GM21367 (cell line): ENCODE results near the gene PLEKHA1.

Experiments
- ATAC-seq: cut with Tn5 transposase; IDR thresholded peaks from one replicate; pipeline ENCODE4 v1.9.1; 2021; ENCODE audit not compliant: unreplicated experiment

PLEKHA1 gene

DNA sequence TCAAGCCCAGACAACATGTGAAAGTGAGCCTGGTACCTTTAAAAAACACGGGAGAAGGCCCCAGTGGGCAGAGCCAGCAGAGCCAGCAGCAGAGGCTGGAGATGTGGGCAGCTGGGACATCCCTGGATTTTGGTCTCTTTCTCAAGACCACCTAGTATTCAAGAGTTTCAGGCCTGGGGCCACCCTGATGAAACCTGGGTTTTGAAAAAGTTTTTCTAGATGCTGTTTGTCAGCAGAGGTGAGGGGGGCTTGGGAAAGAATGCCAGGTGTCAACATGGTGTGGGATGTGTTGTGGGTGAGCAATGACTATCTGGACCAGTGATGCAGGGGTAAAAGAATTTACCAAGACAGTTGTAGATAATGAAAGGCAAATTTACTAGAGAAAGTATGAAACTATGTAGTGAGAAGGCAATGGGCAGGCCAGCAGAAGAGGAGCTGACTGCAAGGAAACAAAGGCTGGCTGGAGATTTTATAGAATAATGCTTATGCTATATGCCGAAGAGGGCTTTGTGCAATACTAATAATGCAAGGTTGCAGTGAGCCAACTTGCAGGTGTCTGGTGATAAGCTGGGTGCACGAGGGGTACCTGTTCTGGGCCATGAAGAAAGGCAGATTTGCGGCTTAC is 28.1 kb upstream of the PLEKHA1 start:
- ATAC-seq: no peak

DNA sequence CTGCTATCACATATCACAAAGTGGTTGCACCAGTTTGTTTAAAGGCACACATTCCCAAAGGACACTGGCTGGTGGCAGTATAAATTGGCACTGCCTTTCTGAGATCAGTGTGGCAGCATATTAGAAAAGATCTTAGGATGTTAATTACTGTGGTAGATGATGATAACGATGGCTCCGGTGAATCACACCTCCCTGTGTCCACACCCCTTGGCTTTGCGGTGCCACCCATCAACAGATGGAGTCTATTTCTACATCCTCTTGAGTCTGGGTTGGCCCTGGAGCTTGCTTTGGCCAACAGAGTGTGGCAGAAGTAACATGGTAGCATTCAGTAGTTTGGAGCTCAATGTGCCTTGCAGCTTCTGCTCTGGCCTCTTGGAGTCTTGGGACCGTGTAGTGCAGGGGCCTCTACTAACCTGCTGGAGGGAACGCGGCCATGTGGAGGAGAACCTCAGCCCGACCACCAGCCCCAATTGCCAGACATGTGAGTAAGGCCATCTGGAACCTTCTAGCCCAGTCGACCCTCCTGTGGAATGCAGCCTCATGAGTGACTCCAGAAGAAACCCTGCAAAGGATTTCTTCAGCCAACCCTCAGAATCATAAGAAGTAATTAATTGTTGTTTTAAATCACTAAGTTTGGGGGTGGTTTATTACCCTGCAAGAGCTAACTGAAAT is 27.2 kb upstream of the PLEKHA1 start:
- no peak for ATAC-seq

DNA sequence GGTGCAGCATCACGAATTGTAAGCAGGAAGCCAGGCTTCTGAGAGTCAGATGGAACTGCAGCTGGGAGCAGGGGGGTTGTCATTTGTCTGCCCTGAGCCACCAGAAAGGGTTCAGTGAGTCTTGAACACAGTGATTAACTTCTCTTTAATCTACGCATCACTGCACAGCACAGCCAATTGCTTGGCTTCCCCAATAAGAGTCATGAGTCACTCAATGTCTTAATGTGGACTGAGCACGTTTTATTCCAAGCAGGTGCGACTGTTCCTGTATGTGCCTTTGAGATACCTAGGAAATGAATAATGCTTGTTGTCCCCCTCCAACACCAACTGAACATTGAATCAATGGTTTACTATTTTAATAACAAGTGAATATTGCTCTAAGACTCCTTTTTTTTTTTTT is 26.0 kb upstream of the PLEKHA1 start:
- ATAC-seq: no peak

DNA sequence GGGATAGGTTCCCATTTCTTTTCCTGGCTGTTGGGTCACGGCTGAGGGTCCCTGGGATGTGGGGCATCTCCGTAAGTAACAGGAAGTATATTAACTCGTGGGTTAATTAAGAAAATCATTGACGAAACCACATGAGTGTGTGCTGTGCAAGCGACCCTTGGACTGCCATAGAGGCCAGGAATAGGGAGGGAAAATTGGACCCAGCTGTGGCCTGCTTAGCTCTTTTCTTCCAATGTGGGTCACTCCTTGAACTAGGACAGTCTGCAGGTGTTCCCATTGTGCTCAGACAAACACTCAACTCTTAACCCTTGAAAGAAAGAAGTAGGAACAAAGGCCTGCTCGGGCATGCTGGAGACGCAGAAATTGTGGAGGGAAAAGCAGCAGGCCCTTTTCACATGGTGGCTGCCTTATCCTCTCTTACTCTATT is 25.6 kb upstream of the PLEKHA1 start:
- no peak for ATAC-seq

DNA sequence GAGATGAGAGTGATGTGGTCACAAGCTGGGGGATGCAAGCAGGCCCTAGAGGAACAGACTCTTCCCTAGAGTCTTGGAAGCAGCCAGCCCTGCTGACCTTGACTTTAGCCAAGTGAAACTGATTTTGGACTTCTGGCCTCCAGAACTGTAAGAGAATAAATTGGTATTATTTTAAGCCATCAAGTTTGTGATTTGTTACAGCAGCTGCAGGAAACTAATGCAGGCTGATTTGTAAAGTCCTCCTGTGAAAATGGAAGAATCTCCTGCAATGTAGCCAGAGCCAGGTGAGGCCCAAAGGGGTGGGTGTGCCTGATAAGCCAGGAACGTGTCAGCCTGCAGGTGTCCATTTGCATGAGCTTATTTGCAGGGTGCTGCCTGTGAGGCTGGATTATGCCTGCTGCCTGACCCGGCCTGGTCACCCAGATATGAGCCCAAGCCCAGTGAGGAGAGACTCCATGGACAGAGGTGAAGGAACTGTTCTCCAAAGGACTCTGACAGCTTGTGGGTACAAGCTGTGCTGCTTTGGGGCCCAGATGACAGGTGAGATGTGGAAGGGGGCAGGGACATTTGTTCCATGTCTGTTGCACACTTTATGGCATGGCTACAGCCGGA is 24.6 kb upstream of the PLEKHA1 start:
- ATAC-seq: no peak

DNA sequence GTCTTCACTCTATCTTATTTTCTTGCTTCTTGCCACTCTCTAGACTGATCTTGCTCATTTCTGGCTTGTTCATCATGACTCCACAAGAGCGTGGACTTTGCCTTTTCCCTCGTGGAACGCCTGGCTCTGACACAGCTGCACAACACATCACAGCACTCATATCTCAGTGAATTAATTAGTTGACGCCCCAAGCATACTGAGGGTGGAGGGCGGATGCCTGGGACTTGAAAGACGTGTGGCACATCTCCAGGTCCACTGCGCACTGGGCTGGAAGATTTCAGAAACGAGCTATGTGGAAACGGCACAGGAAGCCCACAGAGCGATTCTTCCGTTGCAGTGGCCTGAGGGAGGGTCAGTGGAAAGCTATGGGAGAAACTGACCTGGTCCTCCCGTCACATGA is 23.6 kb upstream of the PLEKHA1 start:
- no peak for ATAC-seq

DNA sequence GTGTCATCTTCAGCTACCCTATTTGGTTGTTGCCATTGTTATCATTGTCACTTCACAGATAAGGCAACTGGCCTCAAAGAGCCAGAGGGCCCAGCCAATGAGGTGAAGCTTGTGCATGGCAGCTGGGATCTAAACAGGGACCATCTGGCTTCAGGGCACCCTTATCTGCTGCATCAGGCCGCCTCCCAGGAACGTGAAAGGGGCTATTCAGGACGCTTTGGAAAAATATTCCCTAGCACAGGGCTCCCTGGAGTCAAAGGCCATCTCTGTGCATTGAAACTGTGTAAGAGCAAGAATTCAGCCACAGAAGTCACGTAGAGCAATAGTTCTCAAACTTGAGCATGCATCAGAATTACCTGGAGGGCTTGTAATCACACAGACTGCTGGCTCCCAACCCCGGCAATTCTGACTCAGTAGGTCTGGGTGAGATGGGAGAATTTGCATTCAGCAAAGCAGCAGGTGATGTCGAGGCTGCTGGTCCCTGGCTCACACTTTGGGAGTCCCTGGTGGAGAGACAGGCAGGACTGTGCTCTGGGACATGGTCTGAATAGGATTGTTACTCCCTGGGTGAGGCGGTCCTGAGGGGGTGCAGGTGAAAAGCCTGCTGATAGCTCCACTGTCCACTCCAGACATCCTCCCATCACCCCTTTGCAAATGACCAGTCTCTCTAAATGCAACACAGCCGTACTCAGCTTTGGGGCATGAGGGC is 21.5 kb upstream of the PLEKHA1 start:
- no peak for ATAC-seq

DNA sequence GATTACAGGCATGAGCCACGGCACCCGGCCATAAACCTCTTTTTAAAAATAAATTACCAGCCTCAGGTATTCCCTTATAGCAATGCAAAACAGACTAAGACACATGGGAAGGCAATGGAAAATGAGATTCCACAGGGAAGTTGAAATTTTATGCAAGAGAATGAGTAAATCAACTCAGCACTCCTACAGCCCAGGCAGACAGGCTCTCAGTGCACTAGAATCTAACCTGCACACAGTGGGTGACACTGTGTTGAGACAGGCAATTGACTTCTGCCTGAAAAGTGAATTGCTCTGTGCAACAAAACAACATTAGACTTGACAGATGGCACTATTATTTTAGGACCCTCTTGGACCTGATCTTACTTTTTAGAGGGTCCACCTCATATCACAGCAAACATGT is 20.1 kb upstream of the PLEKHA1 start:
- no peak for ATAC-seq

DNA sequence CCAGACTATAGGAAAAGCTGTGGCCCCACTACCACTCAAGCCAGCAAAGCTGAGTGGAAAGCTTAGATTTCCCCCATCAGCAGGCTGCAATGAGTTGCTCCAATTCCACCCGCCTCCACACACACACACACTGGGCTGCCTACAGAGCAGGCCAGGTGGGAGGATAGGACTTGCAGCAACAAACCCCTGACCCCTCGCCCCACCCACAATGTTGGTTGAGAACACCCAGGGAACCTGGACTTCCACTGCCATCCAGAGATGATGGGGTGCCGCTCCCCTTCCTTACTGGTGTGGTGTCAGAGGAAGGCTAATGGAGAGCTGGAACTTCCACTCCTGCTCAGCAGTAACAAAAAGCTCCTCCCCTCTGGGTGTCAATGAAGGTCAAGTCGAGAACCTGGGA is 16.8 kb upstream of the PLEKHA1 start:
- ATAC-seq: no peak

DNA sequence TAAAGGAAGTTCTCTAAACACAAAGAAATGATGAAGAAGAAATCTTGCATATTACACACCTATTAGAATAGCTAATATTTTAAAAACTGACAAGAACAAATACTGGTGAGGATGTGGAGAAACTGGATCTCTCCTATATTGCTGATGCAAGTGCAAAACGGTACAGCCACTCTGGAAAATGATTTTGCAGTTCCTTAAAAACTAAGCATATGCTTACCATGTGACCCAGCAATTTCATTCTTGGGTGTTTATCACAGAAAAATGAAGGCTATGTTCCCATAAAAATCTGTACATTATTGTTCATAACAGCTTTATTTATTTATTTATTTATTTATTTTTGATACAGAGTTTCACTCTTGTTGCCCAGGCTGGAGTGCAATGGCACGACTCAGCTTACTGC is 14.9 kb upstream of the PLEKHA1 start:
- no peak for ATAC-seq

DNA sequence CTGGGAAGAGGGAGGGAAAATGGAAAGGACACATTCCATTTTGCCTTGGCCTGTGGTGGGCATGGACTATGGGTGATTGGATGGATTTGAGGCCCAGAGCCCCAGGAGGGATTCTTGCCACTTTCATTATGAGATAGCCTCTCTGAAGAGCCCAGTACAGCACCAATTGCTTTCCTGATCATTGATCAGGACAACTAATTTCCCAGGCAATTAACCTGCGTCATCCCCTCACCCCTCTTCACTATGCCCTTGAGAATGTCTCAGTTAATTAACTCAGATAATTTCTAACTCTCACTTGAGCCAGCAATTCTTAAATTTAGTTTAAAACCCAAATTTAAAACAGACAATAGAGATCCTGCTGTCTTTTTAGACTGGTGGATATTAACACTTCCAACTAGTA is 13.5 kb upstream of the PLEKHA1 start:
- ATAC-seq: no peak

DNA sequence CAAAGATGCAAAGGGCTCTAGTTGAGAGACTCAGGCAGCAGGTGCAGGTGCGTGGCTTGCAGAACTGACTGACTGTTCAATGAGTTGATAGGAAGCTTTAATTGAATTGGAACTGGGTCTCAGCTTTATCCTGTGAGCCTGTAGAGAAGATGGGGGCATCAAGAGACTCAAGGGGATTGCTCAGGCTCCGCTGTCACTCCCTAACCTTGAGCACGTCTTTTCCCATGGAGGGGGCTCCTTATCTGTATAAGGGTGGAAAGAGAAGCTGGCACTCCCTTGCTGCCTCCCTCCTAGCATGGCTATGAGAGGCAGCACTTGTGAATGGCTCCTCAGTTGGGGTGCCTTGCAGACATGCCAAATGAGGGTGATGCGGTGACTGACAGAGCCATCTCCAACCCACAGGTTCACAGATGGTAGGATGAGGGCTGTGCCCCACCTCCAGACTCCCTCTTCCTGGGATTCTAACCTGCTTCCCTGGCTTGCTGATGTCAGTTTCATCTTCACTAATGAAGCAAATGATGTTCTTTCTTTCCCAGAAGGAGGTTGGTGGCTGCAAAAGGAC is 12.4 kb upstream of the PLEKHA1 start:
- ATAC-seq: no peak

DNA sequence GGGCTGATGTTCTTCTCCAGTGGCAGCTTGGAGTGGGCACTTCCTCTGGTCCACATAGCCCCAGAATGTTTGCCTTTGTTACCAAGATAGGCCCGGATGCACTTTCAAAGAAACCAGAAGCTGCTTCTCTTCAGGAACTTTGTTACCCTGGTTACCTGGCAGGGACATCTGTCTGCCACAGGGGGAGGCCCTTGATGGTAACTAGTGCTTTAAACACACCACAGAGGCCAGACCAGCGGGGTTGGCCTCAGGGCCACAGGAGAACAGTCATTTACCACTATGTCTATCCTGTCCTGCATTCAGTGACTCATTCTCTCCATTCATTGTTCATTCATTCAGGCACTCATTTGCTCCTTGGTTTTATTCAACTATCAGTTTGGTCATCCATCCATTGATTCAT is 11.9 kb upstream of the PLEKHA1 start:
- ATAC-seq: no peak

DNA sequence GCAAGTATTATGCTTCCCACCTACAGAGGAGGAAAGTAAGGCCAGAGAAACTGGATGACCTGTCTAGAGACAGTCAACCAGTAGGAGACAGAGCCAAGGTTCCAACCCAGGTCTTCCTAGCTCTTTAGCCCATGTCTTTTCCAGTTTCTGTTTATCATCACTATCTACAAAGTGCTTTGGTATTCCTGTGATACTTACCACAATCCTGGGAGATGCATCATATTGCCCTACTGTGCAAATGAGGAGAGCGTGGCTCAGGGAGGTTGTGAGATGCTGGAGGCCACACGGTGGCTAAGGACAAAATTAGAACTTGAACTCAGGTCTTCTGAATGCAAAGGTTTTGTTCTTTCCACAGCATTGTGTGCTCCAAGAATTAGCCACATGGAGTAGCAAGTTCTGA is 11.2 kb upstream of the PLEKHA1 start:
- ATAC-seq: no peak

DNA sequence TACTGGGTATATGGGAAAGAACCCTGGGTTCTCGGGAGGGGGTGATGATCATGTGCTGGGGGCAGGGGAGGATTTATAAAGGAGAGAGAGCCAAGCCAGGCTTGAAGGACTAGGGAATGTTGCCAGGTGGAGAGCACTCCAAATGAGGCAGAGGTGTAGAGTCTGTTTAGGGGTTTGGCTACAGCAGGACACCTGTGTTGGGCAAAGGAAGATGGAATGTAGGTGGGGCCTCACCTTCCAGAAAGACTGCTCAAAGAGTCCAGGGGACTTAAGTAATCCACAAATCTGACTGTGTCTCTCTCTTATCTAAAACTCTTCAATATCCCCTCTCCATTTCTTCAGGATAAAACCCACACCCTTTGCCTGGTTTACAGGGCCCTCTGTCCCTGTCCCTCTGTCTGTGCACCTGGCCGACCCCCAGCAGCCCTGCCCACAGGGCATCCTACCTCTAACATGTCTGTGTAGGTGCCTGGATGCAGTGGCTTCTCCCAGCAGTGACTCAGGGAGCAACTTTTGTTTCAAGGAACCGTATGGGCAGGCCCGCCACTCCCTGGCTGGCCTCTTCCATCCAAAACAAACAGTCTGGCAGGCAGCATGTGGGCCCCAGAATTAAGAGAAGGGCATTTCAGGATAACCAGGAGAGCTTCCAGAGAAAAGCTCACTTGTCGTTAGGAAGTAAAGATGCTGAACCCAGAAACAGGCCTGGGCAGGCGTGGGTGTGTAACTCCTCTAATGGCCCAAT is 10.6 kb upstream of the PLEKHA1 start:
- no peak for ATAC-seq

DNA sequence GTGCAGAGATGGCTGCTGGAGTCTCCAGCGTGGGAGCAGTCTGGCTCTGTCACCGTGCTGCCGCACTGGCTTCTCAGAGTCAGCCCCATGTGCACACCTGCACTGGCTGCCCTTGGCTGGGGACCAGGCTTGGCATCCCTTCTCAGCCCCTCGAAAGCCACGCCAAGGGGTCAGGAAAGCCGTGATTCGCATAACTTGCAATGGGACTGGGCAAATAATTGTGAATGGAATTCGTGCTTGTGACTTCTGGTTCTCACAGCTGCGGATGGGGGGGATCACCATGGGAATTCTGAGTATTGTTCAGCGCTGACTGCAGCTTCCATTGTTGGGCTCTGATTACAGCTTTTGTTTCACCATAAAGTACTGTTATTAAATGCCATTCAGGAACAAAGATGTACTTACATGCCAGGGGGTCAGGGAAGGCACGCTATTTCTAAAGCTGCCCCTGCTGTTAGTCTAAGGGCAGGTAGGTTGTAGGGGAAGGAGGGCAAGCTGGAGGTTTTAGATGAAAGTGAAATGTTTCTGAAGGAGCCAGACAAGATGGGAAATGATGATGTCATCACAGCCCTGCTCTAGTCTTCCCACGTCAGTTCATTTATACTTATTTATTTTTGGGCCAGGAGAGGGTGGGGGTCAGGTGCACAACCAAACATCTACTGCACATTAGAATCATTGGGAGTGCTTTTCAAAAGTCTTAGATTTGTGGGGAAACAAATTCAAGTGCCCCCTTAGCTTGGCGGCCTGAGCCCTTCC is 5.8 kb upstream of the PLEKHA1 start:
- no peak for ATAC-seq

DNA sequence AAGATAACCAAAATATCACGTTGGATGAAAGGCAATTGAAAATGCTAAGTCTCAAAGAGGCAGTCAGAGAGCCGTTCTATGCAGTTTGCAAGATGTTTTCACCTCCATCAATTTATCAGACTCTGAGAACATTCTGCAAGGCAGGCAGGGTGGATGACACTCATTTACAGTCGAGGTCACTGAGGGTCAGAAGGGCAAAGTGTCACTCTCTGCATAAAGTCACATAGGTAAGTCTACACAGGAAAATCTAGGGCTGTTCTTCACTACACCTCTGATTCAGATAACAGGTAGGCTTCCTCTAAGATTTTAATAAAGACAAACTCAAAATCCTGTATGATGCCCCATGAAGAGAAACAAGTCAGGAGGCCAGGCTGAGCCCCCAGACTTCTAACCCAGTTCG is 1.4 kb upstream of the PLEKHA1 start:
- ATAC-seq: no peak

DNA sequence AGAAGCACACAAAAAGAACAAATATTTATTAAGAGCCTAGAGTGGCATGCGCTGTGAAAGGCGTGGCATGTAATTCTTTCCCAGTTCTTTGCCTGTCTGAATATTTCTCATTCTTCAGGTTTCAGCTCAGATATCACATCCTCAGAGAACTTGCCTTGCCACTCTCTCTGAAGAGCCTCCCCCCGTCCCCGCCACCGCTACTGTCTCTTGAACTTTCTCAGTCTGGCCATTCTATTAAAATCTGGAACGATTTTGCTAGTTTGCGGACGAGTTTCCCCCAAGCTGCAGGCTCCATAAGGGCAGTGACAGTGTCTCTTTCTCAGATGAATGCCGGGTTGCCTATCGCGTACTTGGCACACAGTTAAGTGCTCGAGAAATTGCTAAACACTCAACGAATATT is 787 bp upstream of the PLEKHA1 start:
- ATAC-seq: no peak

DNA sequence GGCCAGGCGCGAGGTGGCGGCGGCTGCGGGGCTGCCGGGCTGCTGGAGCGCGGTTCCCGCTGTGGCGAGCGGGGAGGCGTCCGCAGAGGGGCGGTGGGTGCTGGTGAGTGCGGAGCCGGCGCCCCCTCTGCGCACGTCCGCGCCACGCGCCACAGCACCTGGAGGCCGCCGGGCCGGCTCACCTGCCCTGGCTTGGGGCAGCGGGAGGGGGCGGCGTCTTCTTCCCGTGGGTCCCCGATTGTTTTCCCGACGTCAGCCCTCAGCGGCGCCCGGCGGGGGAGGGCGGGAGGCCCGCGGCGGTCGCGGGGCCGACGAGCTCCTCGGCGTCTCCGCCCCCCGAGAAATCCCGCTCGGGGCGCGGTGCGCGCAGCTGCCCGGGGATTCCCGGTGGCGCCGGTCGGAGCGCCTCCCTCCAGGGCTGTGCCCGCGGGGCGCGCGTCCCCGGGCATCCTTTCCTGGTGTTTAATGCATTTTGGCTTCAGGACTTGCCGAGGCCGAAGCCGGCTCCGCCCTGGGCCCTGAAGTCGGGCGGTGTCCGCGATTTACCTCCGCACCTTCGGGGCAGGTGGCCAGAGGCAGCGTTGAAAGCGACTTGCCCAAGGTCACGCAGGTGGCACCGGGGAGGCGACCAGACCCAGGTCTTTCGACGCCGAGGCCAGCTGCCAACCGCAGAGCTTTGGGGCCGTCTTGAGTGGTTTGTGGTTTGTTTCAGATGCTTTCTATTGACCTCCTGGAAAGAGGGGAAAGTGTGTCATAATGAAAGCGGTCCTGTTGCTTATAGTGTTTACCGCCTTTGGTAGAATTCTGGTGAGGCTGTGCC is 561 bp downstream of the PLEKHA1 start:
- ATAC-seq: peak; percentile 59
